ENCODE data around the gene PCGF2. TPM values are rescaled to one million over a fixed set of nuclear protein-coding genes. Genes with fewer than 3 reads are reported as not detected.

Gene PCGF2
- total RNA-seq = 2.4 and 2.6 TPM in 2 replicates

DNA sequence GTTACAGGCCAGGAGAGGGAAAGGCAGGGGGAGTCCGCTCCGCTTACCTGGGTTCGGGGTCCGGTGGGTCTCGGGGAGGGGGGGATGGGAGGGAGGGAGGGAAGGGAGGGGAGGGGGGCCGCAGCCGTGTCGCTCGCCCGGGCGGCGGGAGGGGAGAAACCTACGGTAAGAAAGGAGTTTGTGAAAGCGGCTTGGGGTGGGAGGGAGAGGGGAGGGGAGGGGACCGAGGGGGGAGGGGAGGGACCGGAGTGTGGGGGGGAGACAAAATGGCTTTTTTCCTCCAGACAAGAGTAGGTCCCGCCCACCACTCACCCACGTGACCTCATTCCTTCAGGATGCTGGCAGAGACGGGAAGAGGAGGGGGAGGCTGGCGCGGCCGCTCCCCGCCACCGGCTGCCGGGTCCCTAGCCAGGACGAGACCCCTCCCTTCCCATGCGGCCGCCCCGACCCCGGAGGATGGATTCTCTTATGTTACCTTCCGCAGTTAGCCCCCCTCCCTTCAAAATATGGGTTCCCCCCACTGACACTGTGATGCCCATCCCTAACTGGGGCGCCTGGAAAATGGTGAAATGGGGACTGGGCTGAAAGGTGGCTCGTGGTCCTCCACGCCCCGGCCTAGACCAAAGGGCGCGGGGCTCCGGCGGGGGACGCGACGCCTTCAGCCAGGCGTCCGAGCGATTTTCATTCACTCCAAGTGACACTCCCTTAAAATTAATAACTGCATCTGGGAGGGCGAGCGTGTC, at the start of gene PCGF2:
PCGF2 (minus strand) TSS at position 188 of the 743 bp plus-strand sequence. CDS start 7,934 bp downstream, outside the sequence.

DNA sequence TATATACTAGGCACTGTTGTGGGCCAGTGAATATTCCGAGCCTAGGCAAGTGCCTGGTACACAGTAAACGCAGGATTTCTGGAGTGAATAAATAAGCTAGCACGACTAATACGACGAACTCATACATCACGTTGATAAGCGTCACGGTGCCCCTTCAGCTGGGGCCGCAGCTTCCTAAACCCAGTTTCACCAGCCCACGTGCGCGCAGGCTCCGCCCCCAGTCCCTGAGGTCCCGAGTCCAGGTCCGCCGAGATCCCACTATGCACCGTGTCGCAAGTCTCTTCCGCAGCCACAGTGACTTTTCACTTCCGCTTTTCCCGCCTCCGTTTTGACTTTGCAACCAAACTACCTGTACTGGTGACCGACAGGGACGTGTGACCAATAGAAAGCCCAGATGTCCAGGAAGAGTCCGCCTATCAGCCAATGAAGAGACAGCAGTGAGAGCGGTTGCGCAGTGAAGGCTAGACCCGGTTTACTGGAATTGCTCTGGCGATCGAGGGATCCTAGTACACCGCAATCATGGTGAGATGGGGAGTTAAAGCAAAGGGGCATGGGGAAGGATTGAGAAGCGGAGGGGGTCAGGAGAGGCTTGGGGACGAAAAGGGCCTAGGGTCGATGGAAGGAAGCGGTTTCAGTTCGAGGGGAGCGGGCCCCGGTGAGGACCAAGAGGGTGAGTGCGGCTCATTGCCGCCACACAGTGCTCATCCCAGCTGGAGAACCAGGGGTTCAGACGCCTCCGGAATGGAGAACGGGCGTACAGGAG, 4.4 kb upstream of the PCGF2 start, which contains the start of gene PSMB3:
PSMB3 (plus strand) TSS at position 434 of the 763 bp plus-strand sequence; CDS start at position 520, 86 bp downstream.

DNA sequence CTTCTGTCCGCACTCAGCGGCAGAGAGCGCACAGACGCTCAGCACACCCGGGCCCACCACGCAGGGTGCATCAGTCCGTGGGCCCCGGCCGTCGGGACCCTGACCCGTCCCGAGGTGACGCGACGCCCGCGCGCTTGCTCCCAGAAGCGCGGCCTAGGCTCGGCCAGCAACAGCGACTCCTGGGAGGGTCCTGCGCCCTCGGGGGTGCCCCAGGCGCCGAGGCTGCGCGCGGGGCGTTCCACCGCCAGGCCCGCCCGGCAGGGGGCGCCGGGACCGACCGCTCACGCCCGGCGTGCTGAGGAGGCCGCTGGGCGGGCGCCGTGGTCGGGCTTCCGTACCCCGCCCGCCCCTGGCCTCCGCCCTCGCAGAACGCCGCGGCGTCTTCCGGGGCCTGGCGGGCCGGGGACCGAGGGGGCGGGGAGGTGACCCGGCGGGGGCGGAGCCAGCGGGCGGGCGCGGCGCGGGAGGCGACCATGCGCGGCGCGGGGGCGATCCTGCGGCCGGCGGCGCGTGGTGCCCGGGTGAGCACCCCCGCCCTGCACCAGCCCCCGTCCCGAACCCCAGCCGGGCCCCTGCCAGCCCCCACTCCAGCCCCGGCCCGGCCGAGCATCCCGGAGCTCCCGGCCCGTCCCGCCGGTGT, 18.1 kb downstream of the PCGF2 start, which contains the start of gene CISD3:
CISD3 (plus strand) TSS at position 456 of the 640 bp plus-strand sequence; CDS start at position 474, 18 bp downstream.

DNA sequence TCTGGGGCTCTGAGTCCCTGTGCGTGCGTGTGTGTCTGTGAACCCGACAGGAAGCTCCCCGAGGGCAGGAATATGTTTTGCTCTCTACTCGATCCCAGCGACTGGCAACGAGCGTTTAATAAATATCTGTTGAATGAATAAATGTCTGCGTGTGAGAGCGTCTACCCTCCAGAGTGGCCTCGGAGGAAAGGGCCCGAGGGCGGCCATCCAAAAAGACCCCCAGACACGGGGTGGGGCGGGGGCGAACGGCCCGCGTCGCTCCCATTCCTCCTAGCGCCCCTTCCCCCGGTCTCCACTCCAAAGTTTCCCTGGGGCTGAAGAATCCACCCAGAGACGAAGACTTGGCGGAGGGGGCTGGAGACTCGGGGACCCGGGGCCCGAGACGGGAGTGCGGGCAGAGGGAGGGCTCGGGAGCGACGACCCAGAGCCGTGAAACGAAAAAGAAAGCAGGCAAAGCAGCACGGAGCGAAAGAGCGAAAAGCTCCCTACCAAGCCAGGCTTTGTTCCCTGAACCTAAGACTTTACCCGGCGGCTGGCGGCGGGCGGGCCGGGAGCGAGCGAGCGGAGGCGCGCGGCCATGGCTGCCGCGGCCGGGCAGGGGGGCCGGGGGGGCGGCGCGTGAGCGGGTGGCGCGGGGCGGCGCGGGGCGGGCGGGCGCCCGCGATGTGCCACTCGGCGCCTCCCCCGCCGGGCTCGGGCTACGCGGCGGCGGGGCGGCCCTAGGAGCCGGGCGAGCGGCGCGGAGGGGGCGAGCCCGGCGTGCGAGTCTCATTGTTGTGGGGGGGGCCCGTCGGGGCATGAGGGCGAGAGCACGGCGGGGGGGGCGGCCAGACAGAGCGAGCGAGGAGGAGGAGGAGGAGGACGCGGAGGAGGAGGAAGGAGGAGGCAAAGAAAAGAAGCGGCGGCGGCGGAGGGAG, 43.3 kb downstream of the PCGF2 start, which contains the start of gene MLLT6:
MLLT6 (plus strand) TSS at position 668 of the 917 bp plus-strand sequence. CDS start 360 bp downstream, outside the sequence.

Other genes with a start within 250 kb of the PCGF2 start
- gene SRCIN1, start 142.4 kb downstream of the PCGF2 start, total RNA-seq = 0.64 and 0.68 TPM in 2 replicates
- 2.6 and 5.8 TPM in 2 replicates for gene EPOP, start 73.4 kb downstream of the PCGF2 start, total RNA-seq
- gene MLLT6, start 43.1 kb downstream of the PCGF2 start, total RNA-seq = 12.6 and 33.0 TPM in 2 replicates
- 4.2 and 5.5 TPM in 2 replicates for gene CISD3, start 18.0 kb downstream of the PCGF2 start, total RNA-seq
- gene PSMB3, start 4.4 kb upstream of the PCGF2 start, total RNA-seq = 117 and 224 TPM in 2 replicates
- gene PIP4K2B, start 51.2 kb upstream of the PCGF2 start, total RNA-seq = 15.0 and 53.5 TPM in 2 replicates
- gene CWC25, start 77.0 kb upstream of the PCGF2 start, total RNA-seq = 13.0 and 13.8 TPM in 2 replicates
- 1,417 and 1,864 TPM in 2 replicates for gene RPL23, start 105.4 kb upstream of the PCGF2 start, total RNA-seq
- gene LASP1, start 121.7 kb upstream of the PCGF2 start, total RNA-seq = 25.3 and 70.0 TPM in 2 replicates
- under 0.01 and 0.07 TPM in 2 replicates for gene FBXO47, start 219.1 kb upstream of the PCGF2 start, total RNA-seq